HG03045 (cell line): ENCODE measurements around the gene TRABD.

ENCODE experiments used
- ATAC-seq: cut with Tn5 transposase; IDR thresholded peaks from one replicate; pipeline ENCODE4 v1.9.1; 2021; ENCODE audit warnings: mild to moderate bottlenecking, moderate library complexity; ENCODE audit not compliant: unreplicated experiment

Gene TRABD

GRCh38 chr22:50216684-50217520 lies 31.2 kb downstream of the TRABD start:
- no peak for ATAC-seq

GRCh38 chr22:50217543-50218152 lies 31.9 kb downstream of the TRABD start:
- no peak for ATAC-seq

GRCh38 chr22:50218153-50218995 lies 32.7 kb downstream of the TRABD start:
- ATAC-seq, result no peak

GRCh38 chr22:50218996-50219727 lies 33.4 kb downstream of the TRABD start:
- ATAC-seq, result no peak

GRCh38 chr22:50219800-50220602 lies 34.3 kb downstream of the TRABD start:
- no peak for ATAC-seq

GRCh38 chr22:50220603-50221409 lies 35.1 kb downstream of the TRABD start:
- ATAC-seq, result no peak

GRCh38 chr22:50221410-50222300 lies 35.9 kb downstream of the TRABD start:
- ATAC-seq, result no peak

GRCh38 chr22:50222508-50222907 lies 36.8 kb downstream of the TRABD start:
- no peak for ATAC-seq

GRCh38 chr22:50224071-50224470 lies 38.4 kb downstream of the TRABD start:
- no peak for ATAC-seq

GRCh38 chr22:50225200-50225969 lies 39.7 kb downstream of the TRABD start:
- no peak for ATAC-seq

- no peak for ATAC-seq
Observed at GRCh38 chr22:50226063-50226874, 40.6 kb downstream of the TRABD start.

GRCh38 chr22:50226875-50227165 lies 41.1 kb downstream of the TRABD start:
- no peak for ATAC-seq

GRCh38 chr22:50227579-50228215 lies 42.0 kb downstream of the TRABD start:
- no peak for ATAC-seq

GRCh38 chr22:50228366-50228765 lies 42.7 kb downstream of the TRABD start:
- ATAC-seq, result no peak

GRCh38 chr22:50229370-50229769 lies 43.7 kb downstream of the TRABD start:
- ATAC-seq, result no peak

- ATAC-seq, result no peak
Observed at GRCh38 chr22:50232481-50233151, 46.9 kb downstream of the TRABD start.
